NT2/D1 (cell line): ENCODE results near the gene ZNF296.

Experiments used
- YY1 ChIP-seq: IDR thresholded peaks from 2 replicates; pipeline ENCODE4 v1.6.1; 2011; ENCODE audit not compliant: insufficient read length, insufficient read depth
- ZNF274 ChIP-seq: IDR thresholded peaks from 2 replicates; pipeline ENCODE4 v1.6.1; 2011; ENCODE audit warnings: mild to moderate bottlenecking, low read depth, low read length

GRCh38 chr19:45071969-45072790, 4.1 kb downstream of the ZNF296 start:
- TF ChIP-seq ZNF274 (no peak), YY1 (no peak)
